Panc1 (cell line): ENCODE data around the gene SSH2. TPM values are rescaled to one million over a fixed set of nuclear protein-coding genes. Genes with fewer than 3 reads are reported as not detected.

Experiments used
- ATAC-seq: fragments of 200-7000 bp; cut with Tn5 transposase; 2 replicates; pipeline ENCODE4 v1.9.1; 2020; ENCODE audit warnings: mild to moderate bottlenecking, moderate library complexity
- BruUV-seq: library from RNA; stranded (reverse); fragments of 400-500 nt; replicated peaks from 2 replicates; lab custom pipeline; 2021; lab: Mats Ljungman, UMichigan
- CTCF ChIA-PET: fragments of 300-600 bp; sonication (Branson Sonifier 250); formaldehyde crosslinking; loops from one replicate; lab custom pipeline; 2022; ENCODE audit warnings: antibody characterized with exemption; lab: Charles Lee
- POLR2A ChIA-PET: fragments of 300-600 bp; sonication (Branson Sonifier 250); formaldehyde crosslinking; loops from one replicate; lab custom pipeline; 2022; ENCODE audit warnings: antibody characterized with exemption; lab: Charles Lee
- DNase-seq: peaks from one replicate; pipeline ENCODE4 v3.0.0-alpha.2; 2010; ENCODE audit warnings: low read depth, low spot score
- H3K27ac ChIP-seq: 2 replicates; pipeline ENCODE4 v1.5.1; 2011; ENCODE audit warnings: mild to moderate bottlenecking, low read length, inconsistent platforms
- H3K27me3 ChIP-seq: fragments of 200-500 bp; sonication (Bioruptor generic); 2 replicates; pipeline ENCODE4 v1.6.0; 2014; ENCODE audit warnings: low read length, inconsistent platforms; ENCODE audit not compliant: control insufficient read depth, insufficient read depth
- H3K36me3 ChIP-seq: fragments of 200-500 bp; sonication (Bioruptor generic); 2 replicates; pipeline ENCODE4 v1.5.1; 2014; ENCODE audit warnings: inconsistent platforms, mild to moderate bottlenecking, low read length, moderate library complexity; ENCODE audit not compliant: control insufficient read depth, insufficient read depth
- H3K4me1 ChIP-seq: 2 replicates; pipeline ENCODE4 v1.5.1; 2011; ENCODE audit warnings: inconsistent platforms, mild to moderate bottlenecking, low read length, moderate library complexity; ENCODE audit not compliant: control insufficient read depth, insufficient read depth
- H3K4me3 ChIP-seq, 2 experiments: 2 replicates each; pipeline ENCODE4 v1.5.1; 2011 to 2012; ENCODE audit warnings: low read depth in 2 of 2, low read length in 2 of 2, mild to moderate bottlenecking in 2 of 2, inconsistent platforms in 1 of 2, moderate library complexity in 1 of 2
- H3K9me3 ChIP-seq: fragments of 200-500 bp; sonication (Bioruptor generic); 2 replicates; pipeline ENCODE4 v1.5.1; 2014; ENCODE audit warnings: low read depth, mild to moderate bottlenecking, inconsistent platforms, low read length, moderate library complexity; ENCODE audit not compliant: control insufficient read depth, insufficient read depth
- CTCF ChIP-seq: fragments of 450-650 bp; IDR thresholded peaks from 2 replicates; pipeline ENCODE4 v1.5.1; 2017; ENCODE audit warnings: mild to moderate bottlenecking
- POLR2AphosphoS5 ChIP-seq: IDR thresholded peaks from 2 replicates; pipeline ENCODE4 v1.6.1; 2012; ENCODE audit warnings: mild to moderate bottlenecking, low read depth, low read length, moderate library complexity
- REST ChIP-seq, 2 experiments: IDR thresholded peaks; 2 replicates each; pipeline ENCODE4 v1.6.1; 2011 to 2012; ENCODE audit warnings: low read depth in 2 of 2, control low read depth in 1 of 2, low read length in 1 of 2, mild to moderate bottlenecking in 1 of 2, moderate library complexity in 1 of 2; ENCODE audit not compliant: insufficient read depth in 1 of 2
- SIN3A ChIP-seq: IDR thresholded peaks from 2 replicates; pipeline ENCODE4 v1.6.1; 2012; ENCODE audit warnings: low read depth, mild to moderate bottlenecking, low read length, moderate library complexity, borderline replicate concordance; ENCODE audit not compliant: insufficient read depth
- TCF7L2 ChIP-seq: IDR thresholded peaks from 2 replicates; pipeline ENCODE4 v1.6.1; 2011; ENCODE audit warnings: mild to moderate bottlenecking, low read depth, low read length, inconsistent platforms
- in situ Hi-C: cut with HindIII; loops from 2 replicates; pipeline ENCODE4 v1.10.0; 2016; ENCODE audit warnings: low sequenced_read_pairs, low pct_unique_long_range_greater_than_20kb
- intact Hi-C: fragments of 100-400 bp; cut with micrococcal nuclease; formaldehyde crosslinking; loops from one replicate; pipeline ENCODE4 v1.10.0; 2022; ENCODE audit not compliant: unreplicated experiment
- total RNA-seq: library from RNA; stranded (reverse); gene quantifications from one replicate; pipeline ENCODE4 v1.2.1, GENCODE V29; 2021; ENCODE audit not compliant: unreplicated experiment

The SSH2 gene
- total RNA-seq, 1 experiment from 2014 or later, result 30.6 TPM

- Histone ChIP-seq H3K27me3 (no peaks in the 10 kb centered on the region), H3K9me3 (no peaks in the 10 kb centered on the region), H3K4me3 (no peak overlapping the region), H3K4me1 (peaks cover 16% of the 10 kb centered on the region), H3K36me3 (no peaks in the 10 kb centered on the region), H3K27ac (peak overlapping the region; percentile 7; the same call in 1 of the 2 replicates)
- TF ChIP-seq SIN3A (no peak), POLR2AphosphoS5 (no peak), CTCF (no peak), REST (IDR thresholded peaks at IDR 0.05; ENCODE audit: insufficient read depth in 1 of 2, low read depth in 2 of 2, low read length in 1 of 2) (no peak), TCF7L2 (no peak)
- ATAC-seq (no peak), DNase-seq (no peak)
- intact Hi-C loops, result loop anchor here (10.0 kb wide), 1 partner anchor 49 kb away; no protein-coding TSS in a partner anchor
- ChIA-PET POLR2A (no interaction called here), CTCF (interaction anchor here (0.6 kb wide), 1 partner anchor 70 kb away, joined by 6 read pairs; no protein-coding TSS in a partner anchor)
- in situ Hi-C loops, result no loop called here
- BruUV-seq, result no TSS peak
Measured at GRCh38 chr17:29713626-29714025, 216.4 kb downstream of the SSH2 start.

GRCh38 chr17:29711588-29712385 lies 218.2 kb downstream of the SSH2 start:
- intact Hi-C loops (loop anchor here (10.0 kb wide), 1 partner anchor 47 kb away; no protein-coding TSS in a partner anchor), in situ Hi-C loops (no loop called here)
- ChIA-PET POLR2A (interaction anchor here (0.6 kb wide), 1 partner anchor 495 kb away, joined by 3 read pairs; no protein-coding TSS in a partner anchor), CTCF (no interaction called here)
- Histone ChIP-seq H3K36me3 (no peaks in the 10 kb centered on the region), H3K4me3 (no peak overlapping the region), H3K9me3 (no peaks in the 10 kb centered on the region), H3K27ac (no peak overlapping the region), H3K27me3 (no peaks in the 10 kb centered on the region), H3K4me1 (peaks cover 16% of the 10 kb centered on the region)
- TF ChIP-seq REST (IDR thresholded peaks at IDR 0.05; ENCODE audit: insufficient read depth in 1 of 2, low read depth in 2 of 2, low read length in 1 of 2) (no peak), SIN3A (no peak), TCF7L2 (no peak), POLR2AphosphoS5 (no peak), CTCF (no peak)
- ATAC-seq (no peak), DNase-seq (no peak)
- BruUV-seq, result no TSS peak
